OCI-M1 (cell line): Measurements from ENCODE around the gene RDH13.

ENCODE experiments used
- DNase-seq: peaks from one replicate; lab custom pipeline; 2025; lab: John Stamatoyannopoulos, UW

The RDH13 gene

DNA sequence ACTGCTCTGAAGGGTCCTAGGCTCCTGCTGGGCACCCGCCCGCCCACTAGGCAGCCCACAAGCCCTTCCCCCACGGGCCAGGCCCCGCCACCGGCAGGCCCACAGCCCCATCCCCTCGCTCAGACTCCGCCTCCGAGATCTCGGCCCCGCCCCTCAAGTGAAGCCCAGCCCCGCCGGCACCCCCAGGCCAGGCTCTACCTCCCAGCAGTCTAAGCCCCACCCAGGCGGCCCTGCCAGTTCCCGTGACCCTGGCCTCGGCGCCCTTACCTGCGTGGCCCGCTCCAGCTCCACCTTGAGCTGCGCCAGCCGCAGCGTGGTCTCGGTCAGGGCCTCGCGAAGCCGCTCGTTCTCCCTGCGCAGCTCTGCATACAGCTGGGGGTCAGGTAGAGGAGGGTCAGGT, 29.0 kb upstream of the RDH13 start:
- no peak for DNase-seq

DNA sequence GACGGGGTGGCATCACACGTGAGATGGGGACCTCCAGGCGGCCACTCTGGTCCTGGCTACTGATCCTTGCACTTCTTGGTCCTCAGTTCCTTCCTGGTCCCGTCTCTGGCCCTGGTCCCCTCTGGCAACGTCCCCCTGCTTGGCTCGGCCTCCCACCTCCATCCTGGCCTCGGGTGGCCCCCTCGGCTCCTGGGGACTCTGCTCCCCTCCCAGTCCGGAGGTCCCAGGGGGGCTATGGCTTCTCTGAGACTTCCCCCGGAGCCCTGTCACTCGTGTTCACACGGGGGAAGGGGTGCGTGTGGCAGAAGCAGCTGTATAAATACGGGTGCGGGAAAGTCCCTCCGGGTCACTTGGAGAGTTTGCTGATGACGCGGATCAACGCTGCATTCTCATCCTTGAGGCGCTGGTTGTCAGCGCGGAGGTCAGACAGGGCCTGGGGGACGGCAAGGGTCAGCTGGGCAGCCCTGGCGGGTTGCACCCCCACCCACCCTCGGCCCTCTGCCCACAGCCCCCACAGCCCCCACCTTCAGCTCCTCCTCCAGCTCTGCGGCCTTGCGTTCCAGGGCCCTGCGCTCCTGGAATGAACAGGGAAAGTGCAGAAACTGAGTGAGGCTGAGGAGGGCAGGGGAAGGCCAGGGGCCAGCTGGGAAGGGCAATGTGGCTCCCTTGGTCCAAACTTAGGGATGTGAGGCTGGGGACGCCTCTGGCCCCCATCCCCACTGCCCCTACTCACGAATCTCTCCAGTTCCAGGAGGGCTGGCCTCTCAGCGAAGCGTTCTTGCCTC, 28.4 kb upstream of the RDH13 start:
- DNase-seq = no peak

GRCh38 chr19:55090564-55090963, 27.6 kb upstream of the RDH13 start:
- DNase-seq = no peak

- no peak for DNase-seq
Observed at GRCh38 chr19:55089342-55089944, 26.5 kb upstream of the RDH13 start.

GRCh38 chr19:55088543-55089341, 25.8 kb upstream of the RDH13 start:
- peak; percentile 92 for DNase-seq

DNA sequence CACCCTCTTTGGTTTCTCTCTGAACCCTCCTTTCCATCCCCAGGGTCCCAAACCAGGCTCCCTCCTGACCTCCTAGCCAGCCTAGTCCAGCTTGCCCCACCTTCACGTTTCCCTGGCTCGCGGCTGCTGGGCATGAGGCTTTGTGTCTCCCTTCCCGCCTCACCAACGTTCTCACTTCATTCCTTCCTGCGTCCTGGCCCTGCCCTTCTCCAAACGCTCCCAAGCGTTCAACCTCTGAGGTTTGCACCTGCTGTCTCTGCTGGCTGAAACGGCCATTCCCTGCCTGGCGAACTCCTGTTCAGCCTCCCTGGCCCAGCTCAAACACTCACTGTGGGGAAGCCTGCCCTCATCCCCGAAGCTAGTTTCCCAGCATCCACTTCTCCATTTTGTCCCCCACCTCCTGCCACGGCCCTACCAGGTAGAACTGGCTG, 25.1 kb upstream of the RDH13 start:
- DNase-seq = no peak

DNA sequence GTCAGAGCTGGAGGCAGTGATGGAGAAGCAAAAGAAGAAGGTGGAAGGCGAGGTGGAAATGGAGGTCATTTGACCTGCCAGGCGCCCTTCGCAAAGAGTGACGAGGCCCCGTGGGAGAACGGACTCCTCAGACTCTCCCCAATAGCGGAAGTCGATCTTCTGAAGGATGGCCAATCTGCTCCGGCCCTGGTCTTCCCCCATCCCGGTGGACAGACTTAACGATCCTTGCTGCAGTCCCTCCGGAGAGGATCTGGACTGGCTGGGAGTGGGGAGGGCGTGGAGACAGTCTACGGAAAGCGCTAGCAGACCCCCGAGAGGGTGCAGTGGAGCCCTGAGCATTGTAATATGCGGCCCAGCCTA, 24.6 kb upstream of the RDH13 start:
- DNase-seq = no peak

DNA sequence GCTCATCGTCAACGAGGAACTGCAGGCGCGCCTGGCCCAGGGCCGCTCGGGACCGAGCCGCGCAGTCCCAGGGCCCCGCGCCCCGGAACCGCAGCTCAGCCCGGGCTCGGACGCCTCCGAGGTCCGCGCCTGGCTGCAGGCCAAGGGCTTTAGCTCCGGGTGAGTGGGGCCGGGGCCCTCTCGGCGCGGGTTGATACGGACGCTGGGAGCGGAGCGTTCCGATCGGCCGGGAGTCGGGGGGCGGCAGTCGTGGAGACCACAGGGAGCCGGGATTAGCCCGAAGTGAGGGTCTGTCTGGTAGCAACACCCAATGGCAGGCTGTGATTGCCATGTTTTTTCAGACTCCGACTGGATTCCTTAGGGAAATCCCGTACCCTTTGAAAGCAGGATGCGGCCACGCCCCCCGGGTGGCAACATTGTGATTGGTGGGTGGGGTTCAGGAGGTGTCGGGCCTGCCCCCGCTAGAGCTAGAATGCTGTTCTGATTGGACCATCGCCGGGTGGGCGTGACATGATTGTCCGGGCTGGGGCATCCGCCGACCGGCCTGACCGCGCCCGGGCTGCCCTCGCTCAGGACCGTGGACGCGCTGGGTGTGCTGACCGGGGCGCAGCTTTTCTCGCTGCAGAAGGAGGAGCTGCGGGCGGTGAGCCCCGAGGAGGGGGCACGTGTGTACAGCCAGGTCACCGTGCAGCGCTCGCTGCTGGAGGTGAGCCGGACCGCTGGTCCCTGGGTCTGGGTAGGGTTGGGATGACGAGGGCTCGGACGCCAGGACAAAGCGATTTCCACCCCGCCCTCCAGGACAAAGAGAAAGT, 24.0 kb upstream of the RDH13 start:
- no peak for DNase-seq

DNA sequence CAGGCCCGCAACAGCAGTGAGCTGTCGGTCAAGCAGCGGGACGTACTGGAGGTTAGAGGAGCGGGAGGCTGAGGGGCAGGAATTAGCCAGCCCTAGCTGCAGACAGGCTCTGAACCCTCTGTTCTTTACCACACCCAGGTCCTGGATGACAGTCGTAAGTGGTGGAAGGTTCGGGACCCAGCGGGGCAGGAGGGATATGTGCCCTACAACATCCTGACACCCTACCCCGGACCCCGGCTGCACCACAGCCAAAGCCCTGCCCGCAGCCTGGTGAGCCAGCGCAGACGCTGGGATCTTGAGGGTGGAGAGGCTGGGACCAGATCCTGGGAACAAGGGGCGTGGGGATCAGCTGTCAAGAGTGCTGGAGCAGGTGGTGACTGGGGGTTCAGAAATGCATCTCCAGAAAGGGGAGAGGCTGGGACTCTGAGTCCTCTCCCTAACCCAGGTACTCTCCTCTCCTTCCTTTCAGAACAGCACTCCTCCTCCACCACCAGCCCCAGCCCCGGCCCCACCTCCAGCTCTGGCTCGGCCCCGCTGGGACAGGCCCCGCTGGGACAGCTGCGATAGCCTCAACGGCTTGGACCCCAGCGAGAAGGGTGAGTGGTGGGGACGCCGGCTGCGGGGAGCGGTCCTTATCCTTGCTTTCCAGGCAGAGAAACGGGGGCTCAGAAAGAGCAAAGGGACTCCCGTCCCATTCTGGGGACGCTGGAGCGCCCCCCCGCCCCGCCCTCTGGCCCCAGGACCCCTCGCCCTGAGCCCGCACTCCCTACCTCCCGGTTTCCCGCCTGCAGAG, 23.2 kb upstream of the RDH13 start:
- no peak for DNase-seq

DNA sequence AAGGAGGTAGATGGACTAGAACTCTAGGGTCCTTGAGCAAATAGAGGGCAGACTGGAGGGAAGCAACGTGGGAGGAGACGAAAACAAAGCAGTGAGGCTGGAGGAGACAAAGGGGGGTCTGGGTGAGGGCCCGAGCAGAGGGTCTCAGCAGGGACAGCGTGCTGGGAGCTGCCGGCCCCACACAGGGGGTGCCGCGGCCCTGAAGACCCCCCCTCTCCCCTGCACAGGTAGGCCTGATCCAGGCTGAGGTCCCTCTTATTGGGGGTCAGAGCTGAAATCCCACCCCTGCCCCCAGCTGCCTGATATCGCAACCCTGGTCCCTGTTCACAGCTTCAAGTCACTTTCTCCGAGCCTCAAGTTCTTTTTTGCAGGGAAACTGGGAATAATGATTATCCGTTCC, 21.5 kb upstream of the RDH13 start:
- DNase-seq = no peak

DNA sequence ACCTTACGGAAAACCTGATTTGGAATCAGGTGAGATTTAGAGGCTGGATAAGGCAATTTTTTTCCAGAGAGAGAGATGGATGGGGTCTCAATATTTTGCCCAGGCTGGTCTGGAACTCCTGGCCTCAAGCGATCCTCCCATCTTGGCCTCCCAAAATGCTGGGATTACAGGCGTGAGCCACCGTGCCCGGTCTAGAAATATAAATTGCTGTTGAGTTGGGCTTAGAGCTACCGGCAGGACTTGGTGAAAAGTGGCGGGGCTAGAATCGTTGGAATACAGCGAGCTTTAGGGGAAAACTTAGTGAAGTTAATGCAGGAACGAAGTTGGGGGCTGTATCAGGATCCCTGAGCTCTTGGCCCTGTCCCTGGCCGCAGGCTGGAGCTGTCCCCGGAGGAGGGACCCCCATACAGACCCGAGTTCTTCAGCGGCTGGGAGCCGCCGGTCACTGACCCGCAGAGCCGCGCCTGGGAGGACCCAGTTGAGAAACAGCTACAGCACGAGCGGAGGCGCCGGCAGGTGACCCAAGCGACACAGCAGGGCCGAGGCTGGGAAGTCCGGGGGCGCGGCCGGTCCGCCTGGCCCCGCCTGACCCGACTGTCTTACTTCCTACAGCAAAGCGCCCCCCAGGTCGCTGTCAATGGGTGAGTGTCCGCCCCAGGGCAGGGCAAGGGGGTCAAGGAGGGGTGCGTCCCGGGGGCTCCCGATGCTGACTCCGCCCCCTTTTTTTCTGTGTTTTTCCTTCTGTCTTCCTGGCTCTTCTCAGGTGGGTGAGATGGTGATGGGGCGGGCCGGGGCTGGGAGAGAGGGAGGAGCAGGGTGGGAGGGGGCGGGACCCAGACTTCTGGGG, 20.3 kb upstream of the RDH13 start:
- no peak for DNase-seq

DNA sequence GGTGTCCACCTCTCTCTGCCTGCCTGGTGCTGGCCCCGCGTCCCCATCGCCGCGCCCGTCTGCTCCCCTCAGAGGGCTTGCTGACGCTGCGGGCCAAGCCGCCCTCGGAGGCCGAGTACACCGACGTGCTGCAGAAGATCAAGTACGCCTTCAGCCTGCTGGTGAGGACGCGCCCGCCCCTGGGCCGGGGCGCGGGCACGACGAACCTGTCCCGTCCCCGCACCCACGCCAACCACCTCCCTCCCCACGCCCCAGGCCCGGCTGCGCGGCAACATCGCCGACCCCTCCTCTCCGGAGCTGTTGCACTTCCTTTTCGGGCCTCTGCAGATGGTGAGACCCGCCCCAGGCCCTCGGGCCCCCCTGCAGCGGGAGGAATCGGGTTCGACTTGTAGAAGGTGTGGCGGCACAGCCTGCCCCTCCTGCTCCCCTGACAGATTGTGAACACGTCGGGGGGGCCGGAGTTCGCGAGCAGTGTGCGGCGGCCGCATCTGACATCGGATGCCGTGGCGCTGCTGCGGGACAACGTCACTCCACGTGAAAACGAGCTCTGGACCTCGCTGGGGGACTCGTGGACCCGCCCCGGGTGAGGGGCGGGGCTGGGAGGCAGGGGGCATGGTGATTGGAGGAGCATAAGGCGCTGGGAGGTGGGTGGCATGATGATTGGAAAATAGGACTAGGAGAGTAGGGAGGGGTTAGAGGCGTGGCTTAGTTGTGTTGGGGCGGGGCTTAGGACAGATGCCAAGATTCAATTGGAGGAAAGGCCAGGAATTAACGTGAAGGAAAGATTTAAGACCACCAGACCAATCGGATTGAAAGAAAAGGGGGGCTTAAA, 19.3 kb upstream of the RDH13 start:
- peak; percentile 25 for DNase-seq

DNA sequence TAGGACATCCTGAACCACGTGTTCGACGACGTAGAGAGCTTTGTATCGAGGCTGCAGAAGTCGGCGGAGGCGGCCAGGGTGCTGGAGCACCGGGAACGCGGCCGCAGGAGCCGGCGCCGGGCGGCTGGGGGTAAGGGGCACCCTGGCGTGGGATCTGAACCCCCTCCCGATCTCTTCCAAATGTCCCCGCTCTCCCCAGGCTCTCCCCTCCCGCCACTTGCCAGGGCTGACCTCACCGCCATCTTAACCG, 18.7 kb upstream of the RDH13 start:
- DNase-seq = no peak

DNA sequence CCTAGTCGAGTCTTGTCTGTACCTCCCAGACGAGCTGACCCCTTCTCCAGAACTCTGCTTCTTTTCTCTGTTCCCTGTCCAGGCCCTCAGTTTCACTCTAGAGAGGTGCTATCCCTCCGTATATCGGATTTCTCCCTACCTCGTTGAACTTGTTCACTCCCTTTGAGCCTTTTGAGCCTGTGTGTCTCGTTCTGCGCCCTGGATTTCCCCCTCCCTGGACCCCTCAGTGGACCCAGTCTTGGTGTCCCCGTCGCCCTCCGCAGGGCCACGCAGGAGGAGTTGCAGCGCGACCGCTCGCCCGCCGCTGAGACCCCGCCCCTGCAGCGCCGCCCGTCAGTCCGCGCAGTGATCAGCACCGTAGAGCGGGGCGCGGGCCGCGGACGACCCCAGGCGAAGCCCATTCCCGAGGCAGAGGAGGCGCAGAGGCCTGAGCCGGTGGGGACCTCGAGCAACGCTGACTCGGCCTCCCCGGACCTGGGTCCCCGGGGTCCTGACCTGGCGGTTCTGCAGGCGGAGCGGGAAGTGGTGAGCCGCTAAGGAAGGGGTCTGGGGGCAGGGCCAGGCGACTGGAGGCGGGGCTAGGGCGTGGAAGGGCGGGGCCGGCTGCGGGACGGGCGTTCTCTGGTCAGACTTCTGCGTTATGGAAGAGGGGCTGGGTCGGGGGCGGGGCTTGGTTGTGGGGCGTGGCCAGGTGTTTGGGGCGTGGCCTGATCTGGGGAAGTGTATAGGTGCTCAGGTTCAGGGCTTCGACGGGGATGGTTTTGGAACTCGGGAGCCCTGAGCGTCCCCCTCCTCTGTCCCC, 18.2 kb upstream of the RDH13 start:
- peak; percentile 97 for DNase-seq

- peak; percentile 92 for DNase-seq
Observed at GRCh38 chr19:55080121-55080967, 17.4 kb upstream of the RDH13 start.

GRCh38 chr19:55079400-55080038, 16.6 kb upstream of the RDH13 start:
- no peak for DNase-seq

- DNase-seq = no peak
Observed at GRCh38 chr19:55078996-55079395, 16.0 kb upstream of the RDH13 start.

DNA sequence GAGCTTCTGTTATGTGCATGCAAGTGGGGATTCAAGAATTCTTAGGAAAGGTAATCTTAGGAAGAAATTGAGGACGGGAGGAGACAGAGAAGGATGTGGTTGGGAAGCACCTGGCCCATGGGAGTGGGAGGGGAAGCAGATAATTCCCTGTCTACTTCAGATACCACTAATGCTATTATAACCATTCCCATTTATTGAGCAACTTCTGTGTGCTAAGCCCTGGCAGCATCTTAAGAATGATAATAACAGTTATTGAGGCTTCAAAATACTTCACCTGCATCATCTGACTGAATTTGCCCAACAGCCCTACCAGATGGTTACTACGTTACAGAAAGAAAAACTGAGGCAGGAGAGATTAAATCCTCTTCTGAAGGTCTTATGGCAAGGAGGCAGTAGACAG, 14.2 kb upstream of the RDH13 start:
- DNase-seq = no peak
